NCI-H345 (cell line): Measurements from ENCODE around the gene CACNA1C.

Source experiments
- DNase-seq: peaks from one replicate; lab custom pipeline; 2025; lab: John Stamatoyannopoulos, UW

Gene CACNA1C

GRCh38 chr12:2344476-2344875 lies 291.7 kb downstream of the CACNA1C start:
- DNase-seq: no peak

DNA sequence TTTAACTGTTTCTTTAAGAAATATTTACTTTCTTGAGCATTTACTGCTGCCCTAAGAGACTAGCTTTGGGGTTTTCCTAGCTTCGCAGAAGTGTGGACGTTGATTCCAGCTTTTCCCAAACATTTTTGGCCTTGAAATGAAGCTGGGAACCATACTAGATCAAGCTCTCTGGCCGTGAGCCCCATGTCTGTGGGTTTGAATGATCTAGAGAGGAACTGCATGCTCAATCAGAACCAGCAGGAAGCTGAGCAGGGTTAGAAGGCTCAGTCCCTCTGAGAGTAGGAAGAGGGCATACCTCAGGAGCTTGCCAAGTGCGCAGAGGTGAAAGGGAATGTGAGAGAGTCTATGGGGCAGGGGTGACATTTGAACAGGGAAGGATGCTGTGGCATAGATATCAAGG lies 292.1 kb downstream of the CACNA1C start:
- no peak for DNase-seq

- DNase-seq: no peak
Observed at GRCh38 chr12:2345902-2346301, 293.1 kb downstream of the CACNA1C start.

GRCh38 chr12:2346416-2346815 lies 293.6 kb downstream of the CACNA1C start:
- no peak for DNase-seq

DNA sequence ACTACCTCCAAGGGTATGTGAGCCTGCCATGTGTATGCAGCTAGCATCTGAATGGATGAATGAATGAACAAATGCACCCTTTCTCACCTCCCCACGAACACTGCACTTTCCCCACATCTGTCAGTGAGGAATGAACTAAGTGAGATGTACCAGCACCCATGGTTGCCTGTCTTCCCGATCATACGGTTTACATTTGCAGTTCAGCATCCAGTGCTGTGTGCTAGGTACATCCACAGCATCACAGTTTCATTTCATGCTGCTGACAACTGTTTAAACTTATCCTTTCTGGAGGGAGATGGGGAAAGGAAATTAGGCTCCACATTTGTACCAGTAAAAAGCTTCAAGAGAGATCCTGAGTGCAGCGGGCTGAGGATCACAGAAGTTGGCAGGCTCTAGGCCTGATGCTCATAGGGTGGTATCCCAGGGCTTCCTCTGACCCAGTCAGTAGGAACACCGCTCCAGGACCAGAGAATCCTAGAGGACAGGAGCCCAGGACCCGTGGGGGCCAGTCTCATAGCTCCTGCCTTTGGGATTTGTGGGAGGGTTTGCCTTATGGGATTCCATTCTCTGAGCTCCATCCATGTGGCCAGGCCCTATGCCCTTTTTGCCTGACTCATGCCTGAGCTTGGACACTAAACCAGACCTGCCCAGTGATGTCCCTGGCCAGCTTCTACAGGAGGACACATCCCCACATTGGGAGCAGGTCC lies 294.5 kb downstream of the CACNA1C start:
- DNase-seq: no peak

GRCh38 chr12:2347844-2348481 lies 295.2 kb downstream of the CACNA1C start:
- DNase-seq: no peak

- no peak for DNase-seq
Observed at GRCh38 chr12:2348482-2348852, 295.7 kb downstream of the CACNA1C start.

- DNase-seq: no peak
Observed at GRCh38 chr12:2351161-2351560, 298.4 kb downstream of the CACNA1C start.

DNA sequence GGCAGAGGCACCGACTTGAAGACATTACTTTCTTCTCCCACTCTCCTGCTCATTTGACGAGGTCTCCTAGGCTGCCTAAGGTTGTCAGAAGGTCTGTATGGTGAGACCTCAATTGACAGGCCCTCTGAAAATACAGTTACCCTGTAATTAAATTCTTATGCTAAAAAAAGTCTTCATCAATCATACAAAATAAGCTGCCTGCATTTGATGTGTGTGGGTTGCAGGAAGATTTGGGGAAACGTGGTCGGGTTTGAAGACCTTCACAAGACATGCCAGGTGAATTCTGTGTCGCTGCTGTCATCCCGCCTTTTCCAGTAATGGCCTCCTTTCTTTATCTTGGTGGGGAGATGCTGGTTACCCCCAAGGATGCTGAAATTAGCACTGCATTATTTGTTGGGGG lies 299.4 kb downstream of the CACNA1C start:
- no peak for DNase-seq

DNA sequence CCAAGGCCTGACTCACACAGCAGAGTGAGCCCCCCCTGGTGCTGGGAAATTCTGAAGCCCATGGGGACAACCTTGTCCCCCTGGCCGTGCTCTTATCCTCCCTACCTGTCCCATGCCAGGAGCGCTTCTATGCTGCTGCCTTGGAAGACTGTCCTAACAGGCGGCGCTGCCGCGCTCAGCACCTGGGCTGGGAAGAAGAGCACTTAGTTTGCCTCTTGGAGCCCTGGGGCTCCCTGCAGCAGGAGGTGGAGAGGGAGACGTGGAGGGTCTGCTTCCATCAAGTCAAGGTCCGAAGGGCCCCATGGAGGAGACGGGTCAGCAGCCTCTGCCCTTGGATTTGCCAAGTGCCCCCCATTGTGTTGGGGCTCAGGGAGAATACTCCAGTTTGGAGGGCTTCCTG lies 300.5 kb downstream of the CACNA1C start:
- DNase-seq: no peak

- DNase-seq: no peak
Observed at GRCh38 chr12:2353691-2354090, 300.9 kb downstream of the CACNA1C start.

DNA sequence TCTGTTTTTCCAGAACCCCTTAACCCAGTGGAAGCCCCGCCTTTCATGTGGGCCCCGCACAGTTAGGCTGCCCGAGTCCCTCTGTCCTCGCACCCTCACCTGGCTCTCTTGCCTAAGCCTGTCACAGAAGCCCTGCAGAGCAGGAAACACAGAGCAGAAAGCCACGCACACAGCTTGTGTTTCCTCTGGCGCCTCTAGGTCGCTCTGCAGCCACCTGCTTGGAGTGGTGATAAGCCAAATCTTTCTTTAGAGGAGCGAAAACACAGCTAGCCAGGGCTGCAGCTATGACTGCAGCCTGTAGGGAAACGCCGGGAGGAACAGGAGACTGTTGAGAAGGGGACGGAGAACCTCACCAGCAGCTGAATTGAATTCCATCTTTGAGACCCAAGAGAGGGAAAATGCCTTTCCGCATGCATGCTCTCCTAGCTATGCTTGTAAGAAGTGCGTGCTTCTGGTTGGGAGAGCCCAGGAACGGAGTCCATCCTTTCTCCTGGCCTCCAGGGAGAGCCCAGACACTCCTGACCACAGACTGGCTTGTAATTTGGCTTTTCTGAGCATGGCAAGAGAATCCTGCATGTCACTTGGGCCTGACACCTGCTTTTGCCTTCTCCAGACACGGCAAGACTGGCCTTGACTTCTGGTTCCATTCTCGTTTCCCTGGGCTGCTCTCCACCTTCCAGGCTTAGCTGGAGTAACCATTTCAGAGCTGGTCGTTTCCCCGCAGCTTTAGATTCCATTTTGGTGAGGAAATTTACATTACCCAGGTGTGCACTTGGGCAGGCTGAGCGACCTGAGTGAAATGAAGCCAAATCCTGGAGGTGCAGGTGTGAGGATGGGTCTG lies 301.6 kb downstream of the CACNA1C start:
- peak; percentile 61 for DNase-seq

DNA sequence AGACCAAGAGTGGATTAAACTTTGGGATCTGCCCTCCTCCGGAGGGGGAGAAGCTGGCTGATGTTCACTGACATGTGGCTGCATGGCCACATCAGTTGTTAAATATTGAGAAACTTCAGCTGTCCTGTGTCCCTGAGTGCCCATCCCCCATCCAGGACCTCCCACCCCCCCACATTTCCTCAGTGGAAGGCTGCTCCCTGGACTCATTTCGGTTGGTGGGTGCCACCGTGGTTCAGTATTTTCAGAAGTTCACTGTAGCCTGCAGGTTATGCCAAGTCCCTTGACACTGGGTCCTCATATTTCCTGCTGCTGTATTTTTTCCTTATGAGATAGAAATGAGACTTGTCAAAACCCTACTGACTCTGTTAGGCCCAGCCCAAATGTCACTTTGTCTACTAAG lies 302.4 kb downstream of the CACNA1C start:
- no peak for DNase-seq

GRCh38 chr12:2355604-2356003 lies 302.8 kb downstream of the CACNA1C start:
- DNase-seq: no peak

DNA sequence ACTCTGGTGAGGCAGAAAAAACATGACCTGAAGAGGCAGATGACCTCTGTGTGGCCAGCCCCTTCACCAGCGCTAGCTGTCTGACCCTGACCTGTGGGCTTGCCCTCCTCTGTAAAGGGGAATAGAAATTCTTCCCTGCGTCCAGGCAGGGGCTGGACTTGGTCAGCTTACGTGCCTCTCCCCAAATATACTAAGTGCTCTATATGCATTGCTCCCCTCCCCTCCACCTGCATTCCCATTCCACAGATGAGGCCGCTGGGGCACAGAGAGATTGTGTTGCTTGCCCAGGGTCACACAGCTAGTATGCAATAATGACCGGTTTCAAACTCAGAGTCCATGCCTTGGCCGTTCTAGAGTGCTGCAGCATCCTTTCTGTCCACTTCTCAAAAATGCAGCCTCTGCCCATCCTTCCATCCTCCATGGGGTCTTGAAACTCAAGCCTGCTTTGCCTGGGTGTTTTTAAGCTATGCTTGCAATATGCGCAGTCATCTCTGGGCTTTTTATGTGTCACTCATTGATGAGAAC lies 303.9 kb downstream of the CACNA1C start:
- no peak for DNase-seq

- DNase-seq: no peak
Observed at GRCh38 chr12:2358986-2359658, 306.3 kb downstream of the CACNA1C start.

DNA sequence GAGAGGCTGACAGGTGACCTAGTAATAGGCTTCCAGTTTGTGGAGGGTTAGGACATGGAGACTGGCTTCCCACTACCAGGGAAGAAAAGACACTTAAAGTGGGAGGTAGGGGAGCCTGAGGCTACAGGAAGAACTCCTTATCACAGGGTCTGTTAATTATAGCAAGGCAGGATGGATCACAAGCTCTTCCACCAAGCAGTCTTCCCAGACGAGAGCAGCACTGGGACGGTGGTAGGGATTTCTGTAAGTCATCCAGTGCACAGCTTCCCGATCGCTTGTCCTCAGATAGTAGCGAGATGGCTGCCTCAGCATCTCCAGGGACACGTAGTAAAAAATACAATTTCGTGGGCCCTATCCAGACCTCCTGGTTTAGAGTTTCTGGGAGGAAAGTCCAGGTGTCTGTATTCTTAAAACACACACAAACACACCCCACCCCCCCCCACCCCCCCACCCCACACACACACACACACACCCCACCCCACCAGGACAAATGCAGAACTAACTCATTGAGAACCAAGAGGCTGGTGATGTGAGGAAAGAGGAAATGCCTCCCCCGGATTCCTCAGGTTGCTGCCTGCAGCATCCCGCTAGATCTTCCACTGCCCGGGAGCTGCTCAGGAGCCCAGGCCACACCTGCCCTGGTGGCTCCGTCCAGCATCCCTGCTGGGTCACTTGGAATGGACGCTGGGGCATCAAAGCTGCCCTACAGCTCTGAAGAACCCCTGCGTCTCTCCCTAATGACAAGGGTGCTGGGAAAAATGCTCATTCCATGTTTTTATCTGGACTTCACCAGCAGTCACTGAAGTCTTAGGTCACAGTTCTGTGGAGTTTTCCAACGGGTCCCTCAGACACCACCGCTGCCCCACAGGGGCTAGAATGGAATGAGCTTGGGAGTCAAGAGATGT lies 307.2 kb downstream of the CACNA1C start:
- DNase-seq: no peak

GRCh38 chr12:2360630-2361170 lies 307.9 kb downstream of the CACNA1C start:
- no peak for DNase-seq

GRCh38 chr12:2363836-2364609 lies 311.2 kb downstream of the CACNA1C start:
- no peak for DNase-seq

DNA sequence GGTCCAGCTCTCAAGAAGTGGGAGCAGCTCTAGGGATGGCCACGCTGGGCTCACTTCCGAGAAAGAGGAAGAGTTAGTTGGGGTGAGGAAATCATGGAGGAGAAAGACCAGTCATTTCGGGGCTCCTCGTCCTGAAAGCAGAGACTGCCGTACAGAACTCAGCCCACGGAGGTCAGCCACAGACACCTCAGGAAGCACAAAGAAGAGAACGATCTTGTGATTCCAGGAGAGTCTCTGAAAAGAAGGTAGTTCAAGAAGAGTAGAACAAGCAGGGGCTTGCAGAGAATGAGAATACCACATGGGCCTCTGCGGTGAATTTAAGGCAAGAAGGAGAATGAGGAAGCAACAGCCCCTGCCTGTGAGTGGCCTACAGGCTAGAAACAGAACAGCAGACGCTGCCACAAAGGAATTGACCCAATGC lies 311.9 kb downstream of the CACNA1C start:
- no peak for DNase-seq
